Medulla oblongata (tissue), 1 donor: ENCODE measurements around the gene RANBP17.

Experiments used
- DNase-seq: peaks from one replicate; pipeline ENCODE4 v3.0.0-alpha.2; 2015; ENCODE audit errors: extremely low spot score

The RANBP17 gene

GRCh38 chr5:171092194-171092593 lies 230.4 kb downstream of the RANBP17 start:
- DNase-seq = no peak

GRCh38 chr5:171093598-171093997 lies 231.8 kb downstream of the RANBP17 start:
- DNase-seq = no peak

- no peak for DNase-seq
Measured at GRCh38 chr5:171094356-171094755, 232.5 kb downstream of the RANBP17 start.

GRCh38 chr5:171102877-171103610 lies 241.2 kb downstream of the RANBP17 start:
- no peak for DNase-seq

- DNase-seq = no peak
Measured at GRCh38 chr5:171107669-171108068, 245.9 kb downstream of the RANBP17 start.

- DNase-seq = no peak
Measured at GRCh38 chr5:171115519-171115918, 253.7 kb downstream of the RANBP17 start.

- no peak for DNase-seq
Measured at GRCh38 chr5:171116719-171117118, 254.9 kb downstream of the RANBP17 start.

- DNase-seq = no peak
Measured at GRCh38 chr5:171120986-171121622, 259.3 kb downstream of the RANBP17 start.

GRCh38 chr5:171121638-171122037 lies 259.8 kb downstream of the RANBP17 start:
- DNase-seq = no peak

GRCh38 chr5:171122372-171122771 lies 260.6 kb downstream of the RANBP17 start:
- peak; percentile 6 for DNase-seq

GRCh38 chr5:171123417-171123816 lies 261.6 kb downstream of the RANBP17 start:
- DNase-seq = no peak

GRCh38 chr5:171127314-171127713 lies 265.5 kb downstream of the RANBP17 start:
- no peak for DNase-seq

- no peak for DNase-seq
Measured at GRCh38 chr5:171128136-171128535, 266.3 kb downstream of the RANBP17 start.

- DNase-seq = no peak
Measured at GRCh38 chr5:171129308-171129707, 267.5 kb downstream of the RANBP17 start.

GRCh38 chr5:171131497-171131896 lies 269.7 kb downstream of the RANBP17 start:
- DNase-seq = no peak

- no peak for DNase-seq
Measured at GRCh38 chr5:171137768-171138525, 276.1 kb downstream of the RANBP17 start.

GRCh38 chr5:171139227-171139626 lies 277.4 kb downstream of the RANBP17 start:
- no peak for DNase-seq

- DNase-seq = no peak
Measured at GRCh38 chr5:171142617-171143016, 280.8 kb downstream of the RANBP17 start.

- no peak for DNase-seq
Measured at GRCh38 chr5:171143171-171143570, 281.4 kb downstream of the RANBP17 start.

GRCh38 chr5:171143926-171144325 lies 282.1 kb downstream of the RANBP17 start:
- DNase-seq = no peak

GRCh38 chr5:171149333-171149732 lies 287.5 kb downstream of the RANBP17 start:
- DNase-seq = no peak

GRCh38 chr5:171149772-171150171 lies 288.0 kb downstream of the RANBP17 start:
- DNase-seq = no peak

- DNase-seq = no peak
Measured at GRCh38 chr5:171152382-171152781, 290.6 kb downstream of the RANBP17 start.
